Sigmoid colon (tissue), 4 donors: ENCODE measurements around the gene PSMD7.

Experiments used
- EP300 ChIP-seq, 4 donors: sonication (generic); formaldehyde crosslinking; IDR thresholded peaks; one replicate each; pipeline ENCODE4 v1.6.1; 2017; ENCODE audit warnings: antibody characterized with exemption in 4 of 4
- POLR2AphosphoS5 ChIP-seq, 4 donors: sonication (generic); formaldehyde crosslinking; IDR thresholded peaks; one replicate each; pipeline ENCODE4 v1.6.1; 2017; ENCODE audit warnings: antibody characterized with exemption in 4 of 4
- TF ChIP-seq, protein P1 (sequence below), 4 experiments: fragments of 450-650 bp in 3 of 4; fragments of 200-600 bp in 1 of 4; IDR thresholded peaks; one replicate each; pipeline ENCODE4 v1.5.1; 2016 to 2019; ENCODE audit warnings: antibody characterized with exemption in 4 of 4, mild to moderate bottlenecking in 3 of 4, moderate library complexity in 2 of 4

DNA sequence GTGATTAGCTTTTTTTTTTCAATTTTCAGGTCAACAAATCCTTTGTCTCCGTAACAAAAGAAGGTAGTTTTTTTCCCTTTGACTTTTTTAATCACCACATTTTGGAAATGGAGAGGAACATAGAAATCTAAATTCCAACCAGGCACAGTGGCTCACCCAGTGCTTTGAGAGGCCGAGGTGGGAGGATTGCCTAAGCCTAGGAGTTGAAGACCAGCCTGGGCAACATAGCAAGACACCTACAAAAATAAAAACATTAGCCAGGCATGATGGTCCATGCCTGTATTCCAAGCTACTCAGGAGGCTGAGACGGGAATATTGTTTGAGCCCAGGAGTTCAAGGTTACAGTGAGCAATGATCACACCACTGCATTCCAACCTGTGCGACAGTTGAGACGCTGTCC, 5.7 kb downstream of the PSMD7 start:
- TF ChIP-seq, protein P1, sequence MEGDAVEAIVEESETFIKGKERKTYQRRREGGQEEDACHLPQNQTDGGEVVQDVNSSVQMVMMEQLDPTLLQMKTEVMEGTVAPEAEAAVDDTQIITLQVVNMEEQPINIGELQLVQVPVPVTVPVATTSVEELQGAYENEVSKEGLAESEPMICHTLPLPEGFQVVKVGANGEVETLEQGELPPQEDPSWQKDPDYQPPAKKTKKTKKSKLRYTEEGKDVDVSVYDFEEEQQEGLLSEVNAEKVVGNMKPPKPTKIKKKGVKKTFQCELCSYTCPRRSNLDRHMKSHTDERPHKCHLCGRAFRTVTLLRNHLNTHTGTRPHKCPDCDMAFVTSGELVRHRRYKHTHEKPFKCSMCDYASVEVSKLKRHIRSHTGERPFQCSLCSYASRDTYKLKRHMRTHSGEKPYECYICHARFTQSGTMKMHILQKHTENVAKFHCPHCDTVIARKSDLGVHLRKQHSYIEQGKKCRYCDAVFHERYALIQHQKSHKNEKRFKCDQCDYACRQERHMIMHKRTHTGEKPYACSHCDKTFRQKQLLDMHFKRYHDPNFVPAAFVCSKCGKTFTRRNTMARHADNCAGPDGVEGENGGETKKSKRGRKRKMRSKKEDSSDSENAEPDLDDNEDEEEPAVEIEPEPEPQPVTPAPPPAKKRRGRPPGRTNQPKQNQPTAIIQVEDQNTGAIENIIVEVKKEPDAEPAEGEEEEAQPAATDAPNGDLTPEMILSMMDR (IDR thresholded peaks at IDR 0.05): no peak
- TF ChIP-seq POLR2AphosphoS5 (IDR thresholded peaks at IDR 0.05) (no peak), EP300 (IDR thresholded peaks at IDR 0.05) (no peak)
